ENCODE measurements around the gene EFCAB3. TPM values are rescaled to one million over a fixed set of nuclear protein-coding genes. Genes with fewer than 3 reads are reported as not detected.
"Not testable (repeated sequence)": the region's sequence is repeated elsewhere in the genome, so short reads cannot be mapped to it uniquely, and the experiment has no call there.

The EFCAB3 gene
- total RNA-seq, 1 donor from 2014 or later = not detected

DNA sequence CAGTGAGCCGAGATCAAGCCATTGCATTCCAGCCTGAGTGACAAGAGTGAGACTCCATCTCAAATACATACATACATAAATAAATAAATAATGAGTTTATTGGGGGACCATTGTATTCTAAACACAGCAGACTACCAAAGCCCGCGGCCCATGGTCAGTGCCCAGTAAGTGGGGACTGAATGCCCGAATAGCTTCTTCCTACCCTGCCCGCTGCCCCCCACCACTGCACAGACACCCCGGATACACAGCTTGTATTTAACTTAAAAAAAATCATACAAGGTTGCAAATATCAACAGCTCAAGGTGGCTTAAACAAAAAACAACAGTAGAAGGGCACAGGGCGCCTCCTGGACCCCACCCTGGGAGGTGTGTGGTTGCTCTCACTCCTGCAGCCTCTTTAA is 75.7 kb downstream of the EFCAB3 start:
- DNase-seq = no peak
- Histone ChIP-seq H3K27me3 (ENCODE audit: low read depth) (no peaks in the 10 kb centered on the region), H3K9me3 (replicated peaks) (no peaks in the 10 kb centered on the region), H3K4me3 (no peak overlapping the region), H3K27ac (replicated peaks) (no peak overlapping the region), H3K4me1 (no peaks in the 10 kb centered on the region), H3K36me3 (no peaks in the 10 kb centered on the region)
- TF ChIP-seq, protein P1, sequence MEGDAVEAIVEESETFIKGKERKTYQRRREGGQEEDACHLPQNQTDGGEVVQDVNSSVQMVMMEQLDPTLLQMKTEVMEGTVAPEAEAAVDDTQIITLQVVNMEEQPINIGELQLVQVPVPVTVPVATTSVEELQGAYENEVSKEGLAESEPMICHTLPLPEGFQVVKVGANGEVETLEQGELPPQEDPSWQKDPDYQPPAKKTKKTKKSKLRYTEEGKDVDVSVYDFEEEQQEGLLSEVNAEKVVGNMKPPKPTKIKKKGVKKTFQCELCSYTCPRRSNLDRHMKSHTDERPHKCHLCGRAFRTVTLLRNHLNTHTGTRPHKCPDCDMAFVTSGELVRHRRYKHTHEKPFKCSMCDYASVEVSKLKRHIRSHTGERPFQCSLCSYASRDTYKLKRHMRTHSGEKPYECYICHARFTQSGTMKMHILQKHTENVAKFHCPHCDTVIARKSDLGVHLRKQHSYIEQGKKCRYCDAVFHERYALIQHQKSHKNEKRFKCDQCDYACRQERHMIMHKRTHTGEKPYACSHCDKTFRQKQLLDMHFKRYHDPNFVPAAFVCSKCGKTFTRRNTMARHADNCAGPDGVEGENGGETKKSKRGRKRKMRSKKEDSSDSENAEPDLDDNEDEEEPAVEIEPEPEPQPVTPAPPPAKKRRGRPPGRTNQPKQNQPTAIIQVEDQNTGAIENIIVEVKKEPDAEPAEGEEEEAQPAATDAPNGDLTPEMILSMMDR (IDR thresholded peaks at IDR 0.05; ENCODE audit: borderline replicate concordance) = no peak
- intact Hi-C loops (cut with micrococcal nuclease) = no loop called here

DNA sequence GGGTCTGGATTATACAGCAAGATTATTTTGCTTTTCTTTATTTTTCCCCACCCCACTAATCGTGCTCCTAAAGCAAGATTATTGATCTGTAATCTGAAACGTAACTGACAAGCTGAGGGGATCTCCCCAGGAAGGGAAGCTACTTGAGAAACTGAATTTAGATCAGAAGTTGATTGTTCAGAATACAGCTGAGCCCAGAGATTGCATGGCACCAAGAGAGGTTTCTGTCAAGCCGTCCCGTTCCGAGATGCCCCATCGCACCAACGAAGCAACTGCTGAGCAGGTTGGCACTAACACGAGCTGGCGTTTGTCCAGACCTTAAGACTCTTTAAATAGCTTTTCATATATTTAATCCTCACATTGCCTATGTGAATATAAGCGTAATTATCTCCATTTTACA is 78.1 kb downstream of the EFCAB3 start:
- H3K27ac ChIP-seq (replicated peaks); H3K4me1 ChIP-seq; H3K4me3 ChIP-seq; DNase-seq; H3K27me3 ChIP-seq (ENCODE audit: low read depth); H3K9me3 ChIP-seq (replicated peaks); intact Hi-C loops (cut with micrococcal nuclease); H3K36me3 ChIP-seq: not testable (repeated sequence)

DNA sequence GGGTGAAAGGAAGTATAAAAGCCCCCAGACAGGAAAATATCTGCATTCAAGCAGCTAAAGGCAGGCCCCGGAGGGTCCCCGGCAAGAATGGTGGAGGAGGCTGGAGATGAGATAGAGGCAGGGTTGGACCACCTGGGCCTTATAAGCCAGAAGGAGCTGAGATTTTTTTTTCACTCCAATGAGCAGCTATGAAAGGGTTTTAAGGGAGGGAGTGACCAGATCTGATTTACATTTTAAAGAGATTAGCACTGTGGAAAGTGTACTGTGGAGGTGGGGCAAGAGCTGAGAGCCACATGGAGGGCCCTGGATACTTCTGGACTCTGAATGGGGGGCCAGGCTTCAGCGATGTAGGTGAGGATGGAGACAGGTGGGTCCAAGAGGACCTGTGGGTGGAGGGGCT is 84.1 kb downstream of the EFCAB3 start:
- intact Hi-C loops (cut with micrococcal nuclease); H3K9me3 ChIP-seq (replicated peaks); H3K27me3 ChIP-seq (ENCODE audit: low read depth); H3K4me1 ChIP-seq; H3K4me3 ChIP-seq; DNase-seq; H3K36me3 ChIP-seq; H3K27ac ChIP-seq (replicated peaks): not testable (repeated sequence)

DNA sequence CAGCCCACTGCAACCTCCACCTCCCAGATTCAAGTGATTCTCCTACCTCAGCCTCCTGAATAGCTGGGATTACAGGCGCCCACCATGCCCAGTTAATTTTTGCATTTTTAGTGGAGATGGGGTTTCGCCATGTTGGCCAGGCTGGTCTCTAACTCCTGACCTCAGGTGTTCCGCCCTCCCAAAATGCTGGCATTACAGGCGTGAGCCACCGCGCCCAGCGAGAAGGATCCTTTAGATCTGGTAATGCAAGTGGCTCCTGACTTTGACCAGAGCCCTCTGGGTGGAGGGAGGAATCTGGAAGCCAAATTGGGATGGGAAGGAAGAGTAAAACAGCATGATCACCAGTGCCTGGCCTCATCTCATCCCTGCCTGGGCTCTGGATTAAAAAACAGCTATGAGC is 84.9 kb downstream of the EFCAB3 start:
- DNase-seq; H3K27ac ChIP-seq (replicated peaks); H3K4me1 ChIP-seq; H3K4me3 ChIP-seq; H3K36me3 ChIP-seq; H3K9me3 ChIP-seq (replicated peaks); H3K27me3 ChIP-seq (ENCODE audit: low read depth); intact Hi-C loops (cut with micrococcal nuclease): not testable (repeated sequence)

Other genes with a start within 250 kb of the EFCAB3 start
- gene METTL2A, start 43.3 kb downstream of the EFCAB3 start, total RNA-seq = 14.9 TPM
- gene TLK2, start 98.3 kb downstream of the EFCAB3 start, total RNA-seq = 34.5 TPM
- 22.8 TPM for gene MRC2, start 247.1 kb downstream of the EFCAB3 start, total RNA-seq